Activated naive CD8-positive, alpha-beta T cell treated with anti-CD3 and anti-CD28 coated beads, Interleukin-2, amount 50 U/mL, for 16 hours (primary cell): Measurements from ENCODE around the gene PLBD2.

Source experiments
- DNase-seq: peaks from one replicate; pipeline ENCODE4 v3.0.0-alpha.2; 2020; ENCODE audit warnings: low read depth, low spot score

The PLBD2 gene

GRCh38 chr12:113370923-113371682 lies 12.7 kb downstream of the PLBD2 start:
- no peak for DNase-seq

DNA sequence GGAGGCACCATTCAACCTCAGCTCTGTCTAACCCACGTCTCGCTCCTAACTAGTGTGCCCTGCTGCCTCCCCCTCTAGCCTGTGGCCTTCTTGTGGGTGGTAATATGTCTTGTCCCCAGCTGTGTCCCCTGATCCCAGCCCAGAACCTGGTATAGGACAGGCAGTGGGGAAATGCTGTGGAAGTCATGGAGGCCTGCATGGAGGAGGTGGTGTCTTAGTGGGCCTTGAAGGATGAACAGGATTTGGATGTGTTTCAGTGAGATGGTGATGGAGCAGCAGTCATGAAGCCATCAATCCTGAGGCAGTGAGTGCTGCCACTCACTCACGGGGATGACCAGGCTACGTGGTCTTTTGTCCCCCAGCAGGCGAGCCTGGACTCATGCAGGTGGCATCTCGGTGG lies 13.4 kb downstream of the PLBD2 start:
- DNase-seq = no peak

DNA sequence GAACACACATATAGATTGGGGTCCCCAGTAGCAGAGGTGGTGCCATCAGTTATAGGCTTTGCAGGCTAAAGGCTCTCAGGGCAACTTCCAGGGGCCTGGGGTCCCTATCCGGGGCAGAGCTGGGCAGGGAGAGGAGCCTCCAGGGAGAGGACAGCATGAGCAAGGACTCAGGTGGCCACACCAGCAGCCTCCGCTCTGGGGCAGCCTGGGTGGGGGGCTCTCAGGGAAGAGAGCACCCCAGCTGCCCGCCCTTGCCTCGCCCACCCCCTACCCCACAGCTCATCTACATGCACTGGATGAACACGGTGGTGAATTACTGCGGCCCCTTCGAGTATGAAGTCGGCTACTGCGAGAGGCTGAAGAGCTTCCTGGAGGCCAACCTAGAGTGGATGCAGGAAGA lies 14.0 kb downstream of the PLBD2 start:
- no peak for DNase-seq

DNA sequence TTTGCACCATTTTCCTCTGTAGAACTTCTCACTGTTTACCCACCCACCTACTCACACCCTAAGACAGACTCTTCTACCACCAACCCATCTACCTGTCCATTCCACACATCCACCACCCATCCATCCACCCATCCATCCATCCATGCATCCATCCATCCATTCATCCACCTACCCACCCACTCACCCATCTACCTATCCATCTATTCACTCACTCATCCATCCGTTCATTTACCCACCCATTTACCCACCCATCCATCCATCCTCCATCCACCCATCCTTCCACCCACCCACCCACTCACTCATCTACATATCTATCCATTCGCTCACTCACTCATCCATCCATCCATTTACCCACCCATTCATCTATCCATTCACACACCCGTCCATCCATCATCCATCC lies 15.1 kb downstream of the PLBD2 start:
- DNase-seq = no peak

DNA sequence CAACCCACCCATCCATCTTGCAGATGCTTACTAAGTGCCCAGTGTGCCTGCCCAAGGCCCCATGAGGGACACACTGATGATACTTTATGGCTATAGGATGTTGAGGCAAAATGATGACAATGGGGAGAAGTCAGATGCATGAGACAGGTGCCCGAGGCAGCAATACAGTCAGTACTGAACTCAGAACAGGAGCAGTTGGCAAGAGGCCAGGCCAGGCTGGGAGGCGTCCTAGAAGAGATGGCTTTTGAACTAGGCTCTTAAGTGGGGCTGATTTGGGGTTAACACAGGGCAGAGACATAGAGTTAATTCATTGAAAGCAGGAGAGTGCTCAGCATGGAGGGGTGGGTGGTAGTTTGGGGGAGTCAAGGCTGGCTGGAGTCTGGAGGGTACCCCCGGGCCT lies 15.6 kb downstream of the PLBD2 start:
- DNase-seq = no peak

- no peak for DNase-seq
Measured at GRCh38 chr12:113374823-113375428, 16.5 kb downstream of the PLBD2 start.

DNA sequence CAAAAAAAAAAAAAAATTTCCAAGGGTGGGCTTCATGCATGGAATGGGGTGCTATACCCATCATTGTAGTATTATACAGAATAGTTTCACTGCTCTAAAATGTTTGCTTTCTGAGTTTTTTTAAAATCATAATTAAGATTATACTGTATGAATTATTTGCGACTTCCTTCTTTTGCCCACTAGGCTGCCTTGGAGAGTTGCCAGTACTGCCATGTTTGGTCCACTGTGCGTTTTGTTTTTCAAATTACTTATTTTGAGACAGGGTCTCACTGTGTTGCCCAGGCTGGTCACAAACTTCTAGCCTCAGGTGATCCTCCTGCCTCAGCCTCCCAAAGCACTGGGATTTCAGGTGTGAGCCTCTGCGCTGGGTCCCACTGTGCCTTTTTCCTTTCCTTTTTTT lies 19.9 kb downstream of the PLBD2 start:
- DNase-seq = no peak

- DNase-seq = no peak
Measured at GRCh38 chr12:113381220-113381619, 22.8 kb downstream of the PLBD2 start.

DNA sequence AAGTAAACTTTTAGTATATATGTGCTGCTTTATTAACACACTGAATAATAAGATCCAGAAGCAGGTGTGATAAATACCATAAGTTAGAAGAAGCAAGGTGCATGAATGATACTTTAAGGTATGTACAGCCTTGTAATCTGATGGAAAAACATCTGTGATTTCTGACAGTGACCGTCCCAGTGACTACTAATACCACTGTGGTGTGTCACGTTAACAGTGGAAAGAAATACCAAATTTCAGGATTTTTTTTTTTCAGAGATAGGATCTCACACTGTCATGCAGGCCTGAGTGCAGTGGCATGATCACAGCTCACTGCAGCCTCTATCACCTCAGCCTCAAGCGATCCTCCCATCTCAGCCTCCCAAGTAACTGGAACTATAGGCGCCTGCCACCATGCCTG lies 23.8 kb downstream of the PLBD2 start:
- no peak for DNase-seq

DNA sequence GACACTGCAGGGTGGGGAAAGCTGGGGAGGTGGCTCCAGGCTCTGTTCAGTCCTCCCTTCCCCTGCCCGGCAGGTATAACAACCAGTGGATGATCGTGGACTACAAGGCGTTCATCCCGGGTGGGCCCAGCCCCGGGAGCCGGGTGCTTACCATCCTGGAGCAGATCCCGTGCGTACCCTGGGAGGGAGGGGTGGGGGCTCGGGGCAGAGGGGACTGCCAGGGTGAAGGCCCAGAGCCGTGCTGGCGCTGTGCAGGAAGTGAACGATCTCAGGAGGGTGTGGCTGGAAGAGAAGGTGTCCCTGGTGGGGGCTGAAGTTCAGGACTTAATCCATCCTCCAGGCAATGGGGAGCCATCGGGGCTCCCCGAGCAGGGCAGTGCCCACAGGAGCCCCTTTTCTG lies 26.4 kb downstream of the PLBD2 start:
- DNase-seq = no peak

GRCh38 chr12:113385282-113385882 lies 27.0 kb downstream of the PLBD2 start:
- DNase-seq = no peak

DNA sequence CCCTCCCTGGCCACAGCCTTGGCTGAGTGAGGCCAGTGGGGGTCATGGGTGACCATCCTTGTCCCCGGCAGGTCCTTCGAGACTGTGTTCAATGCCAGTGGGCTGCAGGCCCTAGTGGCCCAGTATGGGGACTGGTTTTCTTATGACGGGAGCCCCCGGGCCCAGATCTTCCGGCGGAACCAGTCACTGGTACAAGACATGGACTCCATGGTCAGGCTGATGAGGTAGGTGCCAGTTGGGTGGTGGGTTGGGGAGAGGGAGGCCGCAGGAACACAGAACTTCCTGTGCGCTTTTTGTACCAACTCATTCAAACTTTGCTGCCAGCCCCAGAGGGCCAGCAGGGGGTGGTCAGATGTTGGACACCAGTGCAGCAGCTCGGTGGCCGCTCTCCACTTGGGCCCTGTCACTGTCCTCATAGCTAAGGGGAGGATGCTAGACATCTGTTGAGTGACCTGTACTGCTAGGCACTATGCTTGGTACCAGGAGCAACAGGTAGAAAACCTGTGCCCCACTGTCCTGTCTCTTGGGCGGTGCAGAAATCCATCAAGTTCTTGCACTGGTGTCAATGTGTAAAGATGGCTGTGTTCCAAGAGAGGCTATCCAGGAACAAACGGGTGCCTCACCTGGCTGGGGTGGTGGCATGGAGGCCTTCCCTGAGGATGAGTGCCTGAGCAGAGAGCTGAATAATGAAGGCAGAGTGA lies 28.6 kb downstream of the PLBD2 start:
- DNase-seq = no peak

- no peak for DNase-seq
Measured at GRCh38 chr12:113387631-113388030, 29.2 kb downstream of the PLBD2 start.

GRCh38 chr12:113388351-113388750 lies 30.0 kb downstream of the PLBD2 start:
- no peak for DNase-seq

DNA sequence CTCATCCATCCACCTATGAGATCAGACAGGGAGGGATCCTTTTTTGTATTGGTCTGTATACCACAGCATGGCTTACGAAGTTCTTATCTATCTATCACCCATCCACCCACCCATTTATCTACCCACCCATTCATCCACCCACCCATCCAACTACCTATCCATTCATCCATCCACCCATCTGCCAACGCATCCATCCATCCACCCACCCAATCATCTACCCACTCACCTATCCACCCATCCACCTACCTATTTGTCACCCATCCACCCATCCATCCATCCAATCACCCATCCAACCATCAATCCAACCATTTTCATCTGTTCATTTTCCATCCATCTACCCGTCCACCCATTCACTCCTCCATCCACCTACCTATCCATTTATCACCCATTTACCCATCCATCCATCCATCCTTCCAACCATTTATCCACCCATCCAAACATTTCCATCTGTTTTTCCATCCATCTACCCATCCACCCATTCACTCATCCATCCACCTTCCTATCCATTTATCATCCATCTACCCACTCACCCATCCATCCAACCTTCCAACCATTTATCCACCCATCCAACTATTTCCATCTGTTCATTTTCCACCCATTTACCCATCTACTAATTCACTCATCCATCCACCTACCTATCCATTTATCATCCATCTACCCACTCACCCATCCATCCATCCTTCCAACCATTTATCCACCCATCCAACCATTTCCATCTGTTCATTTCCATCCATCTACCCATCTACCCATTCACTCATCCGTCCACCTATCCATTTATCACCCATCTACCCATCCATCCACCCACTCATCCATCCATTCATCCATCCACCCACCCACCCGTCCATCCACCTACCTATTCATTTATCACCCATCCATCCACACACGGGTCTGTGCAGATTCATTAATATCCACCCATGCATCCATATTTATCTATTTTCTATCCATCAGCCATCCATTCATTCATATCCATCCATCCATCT lies 32.0 kb downstream of the PLBD2 start:
- DNase-seq = no peak

DNA sequence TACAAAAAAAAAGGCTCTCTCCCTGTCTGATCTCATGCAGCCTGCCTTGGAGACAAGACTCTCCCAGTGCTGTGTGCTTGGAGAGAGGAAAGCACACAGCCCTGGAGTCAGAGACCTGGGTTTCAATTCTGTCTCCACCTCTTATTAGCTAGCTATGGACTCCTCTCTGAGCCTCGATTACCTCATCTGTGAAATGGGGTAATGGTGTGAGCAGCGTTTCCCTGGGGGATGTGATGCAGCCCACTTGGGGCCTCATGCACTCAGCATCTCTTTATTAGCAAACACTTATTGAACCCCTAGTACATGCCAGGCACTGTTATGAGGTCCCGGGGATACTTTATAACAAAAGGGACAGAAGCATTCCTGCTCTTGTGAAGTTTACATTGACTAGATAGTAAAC lies 32.8 kb downstream of the PLBD2 start:
- DNase-seq = no peak

DNA sequence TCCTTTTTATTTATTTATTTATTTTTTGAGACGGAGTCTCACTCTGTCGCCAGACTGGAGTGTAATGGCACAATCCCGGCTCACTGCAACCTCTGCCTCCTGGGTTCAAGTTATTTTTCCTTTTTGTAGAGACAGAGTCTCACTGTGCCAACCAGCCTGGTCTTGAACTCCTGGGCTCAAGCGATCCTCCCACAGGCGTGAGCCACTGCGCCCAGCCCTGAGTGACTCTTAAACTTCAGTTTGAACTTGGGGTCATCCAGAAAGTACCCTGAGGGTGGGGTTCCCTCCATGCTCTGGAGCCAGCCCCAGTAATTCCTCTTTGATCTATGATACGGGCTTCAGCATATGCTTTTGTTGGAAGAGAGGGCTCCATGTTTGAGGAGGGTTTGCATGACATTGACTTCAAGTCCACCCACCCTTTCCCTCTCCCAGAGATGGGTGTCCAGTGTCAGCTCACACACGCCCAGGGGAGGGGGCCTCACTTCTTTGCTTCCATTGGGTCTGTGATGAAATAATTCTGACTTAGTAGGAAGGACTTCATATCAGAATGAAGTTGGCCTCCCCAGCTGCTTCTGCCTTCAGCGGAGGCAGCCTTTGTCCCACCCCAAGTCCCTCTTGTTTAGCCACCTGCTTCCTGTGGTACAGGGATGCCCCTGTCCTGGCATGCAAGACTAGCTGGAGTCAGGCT lies 33.4 kb downstream of the PLBD2 start:
- DNase-seq = no peak

DNA sequence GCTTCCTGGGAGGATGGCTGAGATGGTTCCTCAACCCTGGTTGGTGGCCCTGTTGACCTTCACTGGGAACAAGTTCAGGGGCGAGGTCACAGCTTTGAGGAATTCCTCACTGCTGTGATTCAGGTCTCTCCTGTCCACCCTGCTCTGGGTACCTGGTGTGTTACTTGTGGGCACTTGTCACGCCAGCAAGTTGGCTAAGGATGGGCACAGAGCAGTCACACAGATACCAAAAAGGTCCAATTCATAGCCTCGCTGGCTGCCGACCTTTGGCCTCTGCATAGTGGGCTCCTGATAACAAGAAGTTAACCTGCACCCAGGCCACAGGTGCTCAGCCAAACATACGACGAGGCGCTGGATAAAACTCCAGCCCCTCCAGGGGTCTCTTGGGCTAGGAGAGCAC lies 34.1 kb downstream of the PLBD2 start:
- DNase-seq = no peak

GRCh38 chr12:113392988-113393579 lies 34.7 kb downstream of the PLBD2 start:
- DNase-seq = no peak

- DNase-seq = no peak
Measured at GRCh38 chr12:113393749-113394148, 35.4 kb downstream of the PLBD2 start.
